ENCODE results near the gene TPRN.

The TPRN gene

DNA sequence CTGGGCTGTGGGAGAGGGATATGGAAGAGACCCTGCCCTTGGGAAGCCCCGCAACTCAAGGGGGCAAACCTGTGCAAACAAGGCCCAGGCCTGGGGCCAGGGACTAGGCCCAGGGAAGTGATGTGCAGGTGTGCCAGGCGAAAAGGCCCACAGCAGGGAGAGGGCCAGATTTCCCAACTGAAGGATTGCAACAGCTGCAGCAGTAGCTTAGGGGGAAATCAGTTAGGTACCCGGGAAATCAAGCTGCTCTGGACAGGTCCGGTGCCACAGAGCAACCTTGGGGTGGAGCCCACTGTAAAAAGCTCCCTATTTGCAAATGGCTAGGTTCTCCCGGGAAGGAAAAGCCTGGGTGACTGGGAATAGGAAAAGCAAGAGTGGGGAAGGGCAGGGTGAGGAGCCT lies 51.2 kb downstream of the TPRN start:
- H3K9me3 ChIP-seq (ENCODE audit: insufficient read depth, low read depth, low read length) = peaks cover 20% of the 10 kb centered on the region
- no CpG with 5 or more reads among the region's 5 CpGs for WGBS (ENCODE audit: extremely low coverage, insufficient coverage, insufficient read length)
- H3K4me3 ChIP-seq (ENCODE audit: low read depth, low read length) = no peak overlapping the region
- no peak overlapping the region for H3K4me2 ChIP-seq (ENCODE audit: low read length)
- H3K79me2 ChIP-seq (ENCODE audit: control insufficient read depth, insufficient read depth, low read length, poor library complexity) = no peaks in the 10 kb centered on the region
- H2BK12ac ChIP-seq (ENCODE audit: low read length) = no peak overlapping the region
- H3K79me1 ChIP-seq (ENCODE audit: low read length) = no peaks in the 10 kb centered on the region
- H4K12ac ChIP-seq (ENCODE audit: low read depth, low read length) = no peak overlapping the region
- H2AK5ac ChIP-seq (ENCODE audit: low read length) = no peak overlapping the region
- H2BK5ac ChIP-seq (ENCODE audit: low read depth, low read length, poor library complexity) = no peak overlapping the region
- H3K9ac ChIP-seq (ENCODE audit: low read length) = no peak overlapping the region
- H4K91ac ChIP-seq (ENCODE audit: low read depth, low read length) = no peak overlapping the region
- no peak overlapping the region for H3K14ac ChIP-seq (ENCODE audit: low read length)
- H4K8ac ChIP-seq (ENCODE audit: low read depth, low read length) = no peak overlapping the region
- H3K36me3 ChIP-seq (ENCODE audit: control insufficient read depth in 1 of 2, insufficient read depth in 2 of 2, low read length in 2 of 2) = no peaks in the 10 kb centered on the region
- no peak overlapping the region for H2BK120ac ChIP-seq (ENCODE audit: insufficient read depth, low read length, poor library complexity)
- H3K27ac ChIP-seq (ENCODE audit: low read depth, low read length) = no peak overlapping the region
- no peak overlapping the region for H3K4ac ChIP-seq (ENCODE audit: low read depth, low read length)
- H2AFZ ChIP-seq (ENCODE audit: insufficient read depth, low read length, poor library complexity) = no peak overlapping the region
- DNase-seq = no peak
- H3K23ac ChIP-seq (ENCODE audit: low read length) = no peak overlapping the region
- no peaks in the 10 kb centered on the region for H3K27me3 ChIP-seq (ENCODE audit: insufficient read depth, low read length)
- no peaks in the 10 kb centered on the region for H3K4me1 ChIP-seq (ENCODE audit: control insufficient read depth in 1 of 2, insufficient read depth in 2 of 2, low read length in 2 of 2)
- no peak overlapping the region for H3K18ac ChIP-seq (ENCODE audit: low read length)

DNA sequence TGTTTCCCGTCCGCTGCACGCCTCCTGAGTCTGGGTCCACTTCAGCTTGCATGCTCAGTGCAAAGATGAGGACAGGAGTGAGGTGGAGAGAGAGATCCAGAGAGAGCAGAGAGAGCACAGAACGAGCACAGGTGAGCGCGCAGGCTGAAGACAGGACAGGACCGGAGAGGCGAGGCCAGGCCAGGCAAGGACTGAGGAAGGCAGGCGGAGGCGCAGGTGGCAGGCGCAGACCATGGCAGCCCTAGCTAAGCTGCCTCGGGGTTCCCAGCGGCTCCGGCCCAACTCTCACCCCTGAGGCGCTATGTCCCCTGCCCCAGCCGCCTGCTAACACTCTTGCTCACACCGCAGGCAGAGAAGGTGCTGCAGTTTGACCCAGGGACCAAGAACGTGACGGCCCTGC lies 51.9 kb downstream of the TPRN start:
- no peak overlapping the region for H4K8ac ChIP-seq (ENCODE audit: low read depth, low read length)
- no peak overlapping the region for H4K91ac ChIP-seq (ENCODE audit: low read depth, low read length)
- no peak overlapping the region for H3K14ac ChIP-seq (ENCODE audit: low read length)
- no peaks in the 10 kb centered on the region for H3K36me3 ChIP-seq (ENCODE audit: control insufficient read depth in 1 of 2, insufficient read depth in 2 of 2, low read length in 2 of 2)
- H2AK5ac ChIP-seq (ENCODE audit: low read length) = no peak overlapping the region
- H3K23ac ChIP-seq (ENCODE audit: low read length) = no peak overlapping the region
- no peak overlapping the region for H2BK12ac ChIP-seq (ENCODE audit: low read length)
- WGBS (ENCODE audit: extremely low coverage, insufficient coverage, insufficient read length) = no CpG with 5 or more reads among the region's 19 CpGs
- H2BK5ac ChIP-seq (ENCODE audit: low read depth, low read length, poor library complexity) = no peak overlapping the region
- H3K27ac ChIP-seq (ENCODE audit: low read depth, low read length) = no peak overlapping the region
- no peak overlapping the region for H3K18ac ChIP-seq (ENCODE audit: low read length)
- H3K9me3 ChIP-seq (ENCODE audit: insufficient read depth, low read depth, low read length) = peaks cover 20% of the 10 kb centered on the region
- no peak overlapping the region for H3K4me2 ChIP-seq (ENCODE audit: low read length)
- no peaks in the 10 kb centered on the region for H3K79me1 ChIP-seq (ENCODE audit: low read length)
- no peaks in the 10 kb centered on the region for H3K79me2 ChIP-seq (ENCODE audit: control insufficient read depth, insufficient read depth, low read length, poor library complexity)
- no peak for DNase-seq
- no peak overlapping the region for H2BK120ac ChIP-seq (ENCODE audit: insufficient read depth, low read length, poor library complexity)
- H3K4me1 ChIP-seq (ENCODE audit: control insufficient read depth in 1 of 2, insufficient read depth in 2 of 2, low read length in 2 of 2) = no peaks in the 10 kb centered on the region
- H3K9ac ChIP-seq (ENCODE audit: low read length) = no peak overlapping the region
- no peak overlapping the region for H3K4me3 ChIP-seq (ENCODE audit: low read depth, low read length)
- H3K27me3 ChIP-seq (ENCODE audit: insufficient read depth, low read length) = no peaks in the 10 kb centered on the region
- no peak overlapping the region for H2AFZ ChIP-seq (ENCODE audit: insufficient read depth, low read length, poor library complexity)
- H4K12ac ChIP-seq (ENCODE audit: low read depth, low read length) = no peak overlapping the region
- no peak overlapping the region for H3K4ac ChIP-seq (ENCODE audit: low read depth, low read length)

DNA sequence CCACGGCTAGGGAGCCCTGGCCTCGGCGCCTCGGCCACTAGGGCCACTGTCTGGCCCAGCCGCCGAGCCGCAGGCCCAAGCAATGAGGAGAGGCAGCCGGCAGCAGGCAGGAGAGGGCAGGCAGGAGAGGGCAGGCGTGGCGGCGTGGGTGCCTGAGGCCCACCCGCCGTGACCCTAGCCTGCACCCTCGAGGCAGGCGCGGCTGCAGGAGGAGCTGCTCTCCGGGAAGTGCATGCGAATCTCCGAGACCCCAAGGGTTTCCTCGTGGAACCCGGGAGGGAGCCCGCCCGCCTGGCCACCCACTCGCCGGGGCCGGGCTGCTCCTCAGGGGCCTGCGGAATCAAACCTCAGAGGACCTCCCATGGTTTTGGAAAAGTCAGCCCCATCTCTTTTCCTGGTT lies 52.3 kb downstream of the TPRN start:
- Histone ChIP-seq H3K79me1 (ENCODE audit: low read length) (no peaks in the 10 kb centered on the region), H4K91ac (ENCODE audit: low read depth, low read length) (no peak overlapping the region), H3K23ac (ENCODE audit: low read length) (no peak overlapping the region), H3K4me1 (ENCODE audit: control insufficient read depth in 1 of 2, insufficient read depth in 2 of 2, low read length in 2 of 2) (no peaks in the 10 kb centered on the region), H3K79me2 (ENCODE audit: control insufficient read depth, insufficient read depth, low read length, poor library complexity) (no peaks in the 10 kb centered on the region), H3K9ac (ENCODE audit: low read length) (no peak overlapping the region), H3K36me3 (ENCODE audit: control insufficient read depth in 1 of 2, insufficient read depth in 2 of 2, low read length in 2 of 2) (no peaks in the 10 kb centered on the region), H3K14ac (ENCODE audit: low read length) (no peak overlapping the region), H4K8ac (ENCODE audit: low read depth, low read length) (no peak overlapping the region), H4K12ac (ENCODE audit: low read depth, low read length) (no peak overlapping the region), H3K27me3 (ENCODE audit: insufficient read depth, low read length) (no peaks in the 10 kb centered on the region), H2BK120ac (ENCODE audit: insufficient read depth, low read length, poor library complexity) (no peak overlapping the region), H2BK5ac (ENCODE audit: low read depth, low read length, poor library complexity) (no peak overlapping the region), H2AK5ac (ENCODE audit: low read length) (no peak overlapping the region), H3K18ac (ENCODE audit: low read length) (no peak overlapping the region), H2BK12ac (ENCODE audit: low read length) (no peak overlapping the region), H3K4me2 (ENCODE audit: low read length) (no peak overlapping the region), H3K27ac (ENCODE audit: low read depth, low read length) (no peak overlapping the region), H3K4me3 (ENCODE audit: low read depth, low read length) (no peak overlapping the region), H3K4ac (ENCODE audit: low read depth, low read length) (no peak overlapping the region), H3K9me3 (ENCODE audit: insufficient read depth, low read depth, low read length) (peaks cover 15% of the 10 kb centered on the region), H2AFZ (ENCODE audit: insufficient read depth, low read length, poor library complexity) (no peak overlapping the region)
- no peak for DNase-seq
- WGBS (ENCODE audit: extremely low coverage, insufficient coverage, insufficient read length) = no CpG with 5 or more reads among the region's 27 CpGs

DNA sequence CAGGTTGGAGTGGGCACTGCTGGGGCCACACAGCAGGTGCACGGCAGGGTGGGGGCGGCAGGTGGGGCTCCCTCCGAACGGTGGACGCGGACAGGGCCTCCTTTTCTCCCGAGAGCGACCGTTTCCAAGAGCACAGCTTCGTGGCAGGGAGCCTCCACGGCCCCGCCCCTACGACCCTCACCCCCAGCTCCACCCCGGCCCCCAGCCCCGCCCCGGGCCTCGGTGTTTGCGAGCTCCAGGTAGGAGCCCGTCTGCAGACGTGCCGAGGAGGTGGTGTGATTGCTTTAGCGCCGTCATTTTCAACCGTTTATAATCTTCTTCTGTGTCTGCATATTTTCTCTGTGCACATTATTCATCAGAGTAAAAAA lies 52.8 kb downstream of the TPRN start:
- Histone ChIP-seq H3K4me2 (ENCODE audit: low read length) (no peak overlapping the region), H4K8ac (ENCODE audit: low read depth, low read length) (no peak overlapping the region), H3K79me1 (ENCODE audit: low read length) (no peaks in the 10 kb centered on the region), H3K27me3 (ENCODE audit: insufficient read depth, low read length) (no peaks in the 10 kb centered on the region), H3K4me1 (ENCODE audit: control insufficient read depth in 1 of 2, insufficient read depth in 2 of 2, low read length in 2 of 2) (no peaks in the 10 kb centered on the region), H3K27ac (ENCODE audit: low read depth, low read length) (no peak overlapping the region), H3K36me3 (ENCODE audit: control insufficient read depth in 1 of 2, insufficient read depth in 2 of 2, low read length in 2 of 2) (no peaks in the 10 kb centered on the region), H2AK5ac (ENCODE audit: low read length) (no peak overlapping the region), H2BK5ac (ENCODE audit: low read depth, low read length, poor library complexity) (no peak overlapping the region), H4K12ac (ENCODE audit: low read depth, low read length) (no peak overlapping the region), H3K23ac (ENCODE audit: low read length) (no peak overlapping the region), H3K18ac (ENCODE audit: low read length) (no peak overlapping the region), H3K4me3 (ENCODE audit: low read depth, low read length) (no peak overlapping the region), H3K79me2 (ENCODE audit: control insufficient read depth, insufficient read depth, low read length, poor library complexity) (no peaks in the 10 kb centered on the region), H2BK12ac (ENCODE audit: low read length) (no peak overlapping the region), H3K9ac (ENCODE audit: low read length) (no peak overlapping the region), H3K14ac (ENCODE audit: low read length) (no peak overlapping the region), H2AFZ (ENCODE audit: insufficient read depth, low read length, poor library complexity) (no peak overlapping the region), H2BK120ac (ENCODE audit: insufficient read depth, low read length, poor library complexity) (no peak overlapping the region), H3K4ac (ENCODE audit: low read depth, low read length) (no peak overlapping the region), H4K91ac (ENCODE audit: low read depth, low read length) (no peak overlapping the region), H3K9me3 (ENCODE audit: insufficient read depth, low read depth, low read length) (peaks cover 11% of the 10 kb centered on the region)
- WGBS (ENCODE audit: extremely low coverage, insufficient coverage, insufficient read length) = no CpG with 5 or more reads among the region's 24 CpGs
- no peak for DNase-seq

All from trophoblast cell (in vitro differentiated cells and primary cell).